Medulla oblongata (tissue), 1 donor: ENCODE data around the gene SSX4.
"Not testable (repeated sequence)": the region's sequence is repeated elsewhere in the genome, so short reads cannot be mapped to it uniquely, and the experiment has no call there.

Source experiments
- DNase-seq: peaks from one replicate; pipeline ENCODE4 v3.0.0-alpha.2; 2015; ENCODE audit errors: extremely low spot score

SSX4 gene, protein sequence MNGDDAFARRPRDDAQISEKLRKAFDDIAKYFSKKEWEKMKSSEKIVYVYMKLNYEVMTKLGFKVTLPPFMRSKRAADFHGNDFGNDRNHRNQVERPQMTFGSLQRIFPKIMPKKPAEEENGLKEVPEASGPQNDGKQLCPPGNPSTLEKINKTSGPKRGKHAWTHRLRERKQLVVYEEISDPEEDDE

GRCh38 chrX:48383239-48383638, at the start of gene SSX4:
TSS of gene SSX4 (plus strand) at chrX:48383539. CDS start at chrX:48384054, 515 bp downstream.
- not testable (repeated sequence) for DNase-seq

- DNase-seq = not testable (repeated sequence)
Observed at GRCh38 chrX:48346059-48346458, 37.3 kb upstream of the SSX4 start.

- not testable (repeated sequence) for DNase-seq
Observed at GRCh38 chrX:48356315-48357094, 26.8 kb upstream of the SSX4 start, which contains the start of gene SSX3. TSS of gene SSX3 (minus strand) at chrX:48356703. CDS start at chrX:48355249, 1,454 bp downstream.

DNA sequence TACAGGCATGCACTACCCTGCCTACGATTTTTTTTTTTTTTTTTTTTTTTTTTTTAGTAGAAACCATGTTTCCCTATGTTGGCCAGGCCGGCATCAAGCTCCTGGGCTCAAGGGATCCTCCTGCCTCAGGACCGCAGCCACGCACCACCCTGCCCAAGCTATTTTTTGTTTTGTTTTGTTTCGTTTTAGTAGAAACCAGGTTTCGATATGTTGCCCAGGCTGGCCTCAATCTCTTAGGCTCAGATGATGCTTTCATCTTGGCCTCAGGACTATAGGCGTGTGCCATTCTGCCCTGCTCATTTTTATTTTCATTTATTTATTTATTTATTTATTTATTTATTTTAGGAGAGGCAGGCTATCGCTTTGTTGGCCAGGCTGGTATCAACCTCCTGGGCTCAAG, 25.7 kb upstream of the SSX4 start:
- no peak for DNase-seq

GRCh38 chrX:48359281-48359680, 24.1 kb upstream of the SSX4 start:
- not testable (repeated sequence) for DNase-seq

- not testable (repeated sequence) for DNase-seq
Observed at GRCh38 chrX:48367717-48368408, 15.5 kb upstream of the SSX4 start.

DNA sequence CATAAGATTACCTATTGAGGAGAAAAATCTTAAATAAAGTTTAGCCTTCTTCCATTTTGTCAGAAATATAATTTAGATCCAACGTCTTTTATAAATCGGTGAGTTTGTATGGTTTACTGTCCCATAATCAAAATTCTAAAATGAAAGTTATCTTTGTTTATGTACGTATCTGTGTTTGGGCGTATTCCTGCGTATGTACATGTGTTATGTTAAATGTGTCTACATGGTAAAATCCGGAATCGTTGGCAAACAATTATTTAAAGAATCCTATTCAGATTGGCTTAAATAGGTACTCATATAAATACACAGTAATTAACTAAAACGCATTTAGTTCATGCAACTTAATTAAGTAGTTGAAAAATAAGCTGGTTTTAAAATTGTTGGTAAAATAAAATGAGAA, 12.9 kb upstream of the SSX4 start:
- not testable (repeated sequence) for DNase-seq

GRCh38 chrX:48396931-48397330, 13.6 kb downstream of the SSX4 start:
- not testable (repeated sequence) for DNase-seq

GRCh38 chrX:48397825-48398224, 14.5 kb downstream of the SSX4 start:
- not testable (repeated sequence) for DNase-seq

- not testable (repeated sequence) for DNase-seq
Observed at GRCh38 chrX:48411860-48412259, 28.5 kb downstream of the SSX4 start, which contains the start of gene SSX4B. TSS of gene SSX4B (minus strand) at chrX:48411960. CDS start at chrX:48411372, 588 bp downstream.

DNA sequence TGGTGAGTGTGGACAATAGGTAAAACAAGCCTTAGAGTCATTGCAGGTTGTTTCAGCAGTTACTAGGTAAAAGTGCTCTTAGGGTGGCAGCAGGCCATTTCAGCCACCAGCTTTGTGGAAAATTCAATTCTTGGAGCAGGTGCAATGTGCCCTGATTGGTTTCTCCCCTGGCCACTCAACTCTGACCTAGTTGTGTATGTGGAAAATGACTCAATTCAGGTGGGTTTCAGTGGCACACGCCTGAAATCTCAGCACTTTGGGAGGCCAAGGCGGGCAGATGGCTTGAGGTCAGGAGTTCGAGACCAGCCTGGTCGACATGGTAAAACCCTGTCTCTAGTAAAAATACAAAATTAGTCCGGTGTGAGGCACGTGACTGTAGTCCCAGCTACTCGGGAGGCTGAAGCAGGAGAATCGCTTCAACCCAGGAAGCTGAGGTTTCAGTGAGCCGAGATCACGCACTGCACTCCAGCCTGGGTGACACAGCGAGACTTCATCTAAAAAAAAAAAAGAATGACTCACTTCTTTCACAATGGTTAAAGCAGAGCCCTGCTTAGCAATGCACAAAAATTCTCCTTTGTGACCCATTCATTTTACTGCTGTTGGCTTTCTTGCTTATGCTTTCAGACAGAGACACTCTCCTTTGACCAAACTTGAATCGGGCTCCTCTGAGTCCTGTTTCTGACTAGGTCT, 43.8 kb downstream of the SSX4 start:
- DNase-seq = not testable (repeated sequence)

- DNase-seq = not testable (repeated sequence)
Observed at GRCh38 chrX:48429606-48430005, 46.3 kb downstream of the SSX4 start.

- not testable (repeated sequence) for DNase-seq
Observed at GRCh38 chrX:48430166-48430565, 46.8 kb downstream of the SSX4 start.

DNA sequence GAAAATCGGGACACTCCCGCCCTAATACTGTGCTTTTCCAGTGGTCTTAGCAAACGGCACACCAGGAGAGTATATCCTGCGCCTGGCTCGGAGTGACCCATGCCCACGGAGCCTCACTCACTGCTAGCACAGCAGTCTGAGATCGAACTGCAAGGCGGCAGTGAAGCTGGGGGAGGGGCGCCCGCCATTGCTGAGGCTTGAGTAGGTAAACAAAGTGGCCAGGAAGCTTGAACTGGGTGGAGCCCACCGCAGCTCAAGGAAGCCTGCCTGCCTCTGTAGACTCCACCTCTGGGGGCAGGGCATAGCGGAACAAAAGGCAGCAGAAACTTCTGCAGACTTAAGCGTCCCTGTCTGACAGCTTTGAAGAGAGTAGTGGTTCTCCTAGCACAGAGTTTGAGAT, 50.4 kb downstream of the SSX4 start:
- not testable (repeated sequence) for DNase-seq
